Fibroblast of skin of right quadriceps (primary cell): ENCODE data around the gene CCDC102A.

Experiments
- DNase-seq: peaks from one replicate; pipeline ENCODE4 v3.0.0-alpha.2; 2013

The CCDC102A gene

GRCh38 chr16:57498031-57498430 is 38.3 kb downstream of the CCDC102A start:
- DNase-seq: no peak

- DNase-seq: no peak
Observed at GRCh38 chr16:57497121-57497520, 39.2 kb downstream of the CCDC102A start.

GRCh38 chr16:57493767-57494166 is 42.6 kb downstream of the CCDC102A start:
- no peak for DNase-seq

GRCh38 chr16:57489229-57489628 is 47.1 kb downstream of the CCDC102A start:
- DNase-seq: no peak

- no peak for DNase-seq
Observed at GRCh38 chr16:57486858-57487834, 49.2 kb downstream of the CCDC102A start.

GRCh38 chr16:57485916-57486857 is 50.2 kb downstream of the CCDC102A start, which contains the start of gene DOK4:
TSS of gene DOK4 (minus strand) at chr16:57486493. CDS start at chr16:57479507, 6,986 bp downstream.
- peak; percentile 65 for DNase-seq

- DNase-seq: no peak
Observed at GRCh38 chr16:57485091-57485915, 51.1 kb downstream of the CCDC102A start.

- no peak for DNase-seq
Observed at GRCh38 chr16:57484515-57485005, 51.8 kb downstream of the CCDC102A start.

GRCh38 chr16:57483725-57484514 is 52.5 kb downstream of the CCDC102A start:
- DNase-seq: no peak

- DNase-seq: no peak
Observed at GRCh38 chr16:57482845-57483545, 53.4 kb downstream of the CCDC102A start.

- DNase-seq: no peak
Observed at GRCh38 chr16:57481421-57481820, 55.0 kb downstream of the CCDC102A start.

- DNase-seq: no peak
Observed at GRCh38 chr16:57480754-57481230, 55.6 kb downstream of the CCDC102A start.

- DNase-seq: no peak
Observed at GRCh38 chr16:57479976-57480753, 56.2 kb downstream of the CCDC102A start.

- peak; percentile 74 for DNase-seq
Observed at GRCh38 chr16:57479205-57479975, 57.0 kb downstream of the CCDC102A start.

GRCh38 chr16:57478396-57479204 is 57.8 kb downstream of the CCDC102A start:
- no peak for DNase-seq

- no peak for DNase-seq
Observed at GRCh38 chr16:57477531-57478202, 58.7 kb downstream of the CCDC102A start.
